ENCODE results near the gene ITPRID2. TPM values are rescaled to one million over a fixed set of nuclear protein-coding genes. Genes with fewer than 3 reads are reported as not detected.

Gene ITPRID2
- total RNA-seq, 1 donor from 2014 or later: 115 TPM

GRCh38 chr2:181973171-181973783 is 81.7 kb downstream of the ITPRID2 start:
- H3K4me1 Mint-ChIP-seq: no peaks in the 10 kb centered on the region
- H3K27ac Mint-ChIP-seq (ENCODE audit: unreplicated experiment): no peak overlapping the region
- H3K9me3 Mint-ChIP-seq: peaks cover 6% of the 10 kb centered on the region
- H3K27me3 Mint-ChIP-seq (ENCODE audit: low read depth): no peaks in the 10 kb centered on the region
- peaks cover 3% of the 10 kb centered on the region for H3K36me3 Mint-ChIP-seq (ENCODE audit: low read depth)
- DNase-seq (ENCODE audit: low read depth, low spot score): no peak
- H3K4me3 Mint-ChIP-seq: no peak overlapping the region
- TF ChIP-seq CTCF (conservative IDR thresholded peaks at IDR 0.05): no peak

- DNase-seq (ENCODE audit: low read depth, low spot score): no peak
- no peaks in the 10 kb centered on the region for H3K36me3 Mint-ChIP-seq (ENCODE audit: low read depth)
- no peak overlapping the region for H3K27ac Mint-ChIP-seq (ENCODE audit: unreplicated experiment)
- no peak for TF ChIP-seq CTCF (conservative IDR thresholded peaks at IDR 0.05)
- H3K4me1 Mint-ChIP-seq: no peaks in the 10 kb centered on the region
- H3K27me3 Mint-ChIP-seq (ENCODE audit: low read depth): no peaks in the 10 kb centered on the region
- H3K9me3 Mint-ChIP-seq: peaks cover 3% of the 10 kb centered on the region
- H3K4me3 Mint-ChIP-seq: no peak overlapping the region
Observed at GRCh38 chr2:181977661-181978350, 86.3 kb downstream of the ITPRID2 start.

GRCh38 chr2:181978351-181979150 is 87.0 kb downstream of the ITPRID2 start:
- no peak for TF ChIP-seq CTCF (conservative IDR thresholded peaks at IDR 0.05)
- Mint-ChIP-seq H3K9me3 (peaks cover 5% of the 10 kb centered on the region), H3K27me3 (ENCODE audit: low read depth) (no peaks in the 10 kb centered on the region), H3K36me3 (ENCODE audit: low read depth) (no peaks in the 10 kb centered on the region), H3K27ac (ENCODE audit: unreplicated experiment) (no peak overlapping the region), H3K4me1 (no peaks in the 10 kb centered on the region), H3K4me3 (no peak overlapping the region)
- DNase-seq (ENCODE audit: low read depth, low spot score): no peak

Other genes with a start within 250 kb of the ITPRID2 start
- gene CERKL, start 234.6 kb upstream of the ITPRID2 start, total RNA-seq: 0.23 and 0.28 TPM in 2 replicates
- gene NEUROD1, start 211.2 kb upstream of the ITPRID2 start, total RNA-seq: 2.5 and 2.7 TPM in 2 replicates
- gene PPP1R1C, start 94.1 kb downstream of the ITPRID2 start, total RNA-seq: 1.7 and 2.2 TPM in 2 replicates

Measured in neural crest cell (in vitro differentiated cells).